ENCODE results near the gene ZNF318.
"Not testable (repeated sequence)": the region's sequence is repeated elsewhere in the genome, so short reads cannot be mapped to it uniquely, and the experiment has no call there.

Gene ZNF318

GRCh38 chr6:43369174-43370002 lies at the start of gene ZNF318:
Gene ZNF318 (minus strand): TSS chr6:43369647. CDS start chr6:43369365, 282 bp downstream.
- DNase-seq = peak; percentile 84

GRCh38 chr6:43416935-43417334 lies 47.5 kb upstream of the ZNF318 start:
- no peak for DNase-seq

- DNase-seq = not testable (repeated sequence)
Measured at GRCh38 chr6:43415275-43415674, 45.8 kb upstream of the ZNF318 start.

DNA sequence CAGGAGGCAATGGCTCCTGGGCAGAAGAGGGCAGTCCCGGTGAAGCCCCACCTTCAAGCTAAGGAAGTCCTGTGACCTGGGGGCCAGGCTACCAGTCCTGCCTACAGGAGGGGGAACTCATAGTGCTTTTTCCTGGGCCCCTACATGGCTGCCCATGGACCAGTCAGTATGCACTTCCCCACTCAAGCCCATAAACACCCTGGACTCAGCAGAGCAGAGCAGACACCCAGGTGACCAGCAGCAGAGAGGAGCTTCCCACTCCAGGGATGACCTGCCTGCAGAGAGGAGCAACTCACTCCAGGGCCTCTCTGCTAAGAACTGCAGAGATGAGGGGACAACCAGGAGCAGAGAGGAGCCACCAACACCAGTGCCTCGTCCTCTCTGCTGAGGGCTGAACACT lies 43.6 kb upstream of the ZNF318 start:
- DNase-seq = no peak

GRCh38 chr6:43412541-43412940 lies 43.1 kb upstream of the ZNF318 start:
- no peak for DNase-seq

DNA sequence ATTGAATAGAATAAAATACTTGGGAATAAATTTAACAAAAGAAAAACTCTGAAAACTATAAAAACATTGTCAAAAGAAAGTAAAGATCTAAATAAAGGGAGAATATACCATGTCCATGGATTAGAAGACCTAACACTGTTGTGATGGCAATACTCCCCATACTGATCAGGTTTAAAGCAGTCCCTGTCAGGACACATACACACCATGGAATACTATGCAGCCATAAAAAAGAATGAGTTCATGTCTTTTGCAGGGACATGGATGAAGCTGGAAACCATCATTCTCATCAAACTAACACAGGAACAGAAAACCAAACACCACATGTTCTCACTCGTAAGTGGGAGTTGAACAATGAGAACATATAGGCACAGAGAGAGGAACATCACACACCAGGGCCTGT lies 41.3 kb upstream of the ZNF318 start:
- not testable (repeated sequence) for DNase-seq

DNA sequence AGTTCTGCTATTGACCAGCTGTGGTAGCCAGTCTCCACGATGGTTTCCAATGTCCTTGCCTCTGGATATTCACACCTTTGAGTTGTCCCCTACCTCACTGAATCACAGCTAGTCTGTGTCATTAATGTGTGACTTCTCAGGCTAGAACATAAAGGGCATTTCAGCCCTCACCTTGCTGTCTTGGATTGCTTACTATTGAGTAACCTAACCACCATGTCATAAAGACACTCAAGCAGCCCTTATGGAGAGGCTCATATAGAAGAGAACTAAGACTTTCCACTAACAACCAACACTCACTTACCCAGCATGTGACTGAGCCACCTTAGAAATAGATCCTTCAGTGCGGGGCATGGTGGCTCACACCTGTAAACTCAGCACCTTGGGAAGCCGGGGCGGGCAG lies 38.8 kb upstream of the ZNF318 start:
- no peak for DNase-seq

DNA sequence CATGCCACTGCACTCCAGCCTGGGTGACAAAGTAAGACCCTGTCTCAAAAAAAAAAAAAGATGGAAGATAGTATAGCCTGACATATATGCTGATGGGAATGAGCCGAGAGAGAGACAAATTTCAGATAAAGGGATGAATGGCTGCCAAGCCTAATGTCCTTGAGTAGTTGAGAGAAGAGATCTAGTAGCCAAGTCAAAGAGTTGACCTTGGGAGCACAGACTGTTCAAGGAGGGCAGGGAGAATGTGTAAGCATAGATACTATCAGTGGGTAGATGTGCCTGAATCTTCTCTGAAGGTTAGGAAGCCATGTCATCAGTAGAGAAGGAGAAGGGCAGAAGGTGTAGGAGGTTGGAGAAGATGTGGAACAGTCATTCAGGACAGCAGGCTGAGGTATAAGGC lies 37.8 kb upstream of the ZNF318 start:
- no peak for DNase-seq

- no peak for DNase-seq
Measured at GRCh38 chr6:43405354-43405753, 35.9 kb upstream of the ZNF318 start.

DNA sequence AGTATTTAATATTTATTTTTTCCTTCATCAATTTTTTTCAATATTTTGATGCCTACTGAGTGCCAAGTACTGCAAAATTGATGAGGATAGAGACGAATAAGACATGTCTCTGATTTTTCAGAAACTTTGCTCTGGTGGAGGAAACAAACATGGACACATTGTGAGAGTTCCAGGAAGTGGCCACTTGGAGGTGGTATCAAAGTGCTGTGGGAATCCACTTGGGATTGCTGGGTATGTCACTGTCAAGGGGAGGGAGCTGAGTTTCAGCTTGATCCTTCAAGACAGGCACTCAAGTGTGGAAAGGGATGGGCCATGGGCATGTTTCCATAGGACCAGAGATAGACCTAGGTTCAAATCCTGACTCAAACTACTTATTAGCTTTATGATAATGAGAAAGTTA lies 33.4 kb upstream of the ZNF318 start:
- DNase-seq = no peak

- no peak for DNase-seq
Measured at GRCh38 chr6:43401730-43402129, 32.3 kb upstream of the ZNF318 start.

- no peak for DNase-seq
Measured at GRCh38 chr6:43399932-43400487, 30.6 kb upstream of the ZNF318 start.

- DNase-seq = no peak
Measured at GRCh38 chr6:43396408-43397149, 27.1 kb upstream of the ZNF318 start.

- DNase-seq = no peak
Measured at GRCh38 chr6:43395776-43396175, 26.3 kb upstream of the ZNF318 start.

GRCh38 chr6:43394982-43395381 lies 25.5 kb upstream of the ZNF318 start:
- no peak for DNase-seq

DNA sequence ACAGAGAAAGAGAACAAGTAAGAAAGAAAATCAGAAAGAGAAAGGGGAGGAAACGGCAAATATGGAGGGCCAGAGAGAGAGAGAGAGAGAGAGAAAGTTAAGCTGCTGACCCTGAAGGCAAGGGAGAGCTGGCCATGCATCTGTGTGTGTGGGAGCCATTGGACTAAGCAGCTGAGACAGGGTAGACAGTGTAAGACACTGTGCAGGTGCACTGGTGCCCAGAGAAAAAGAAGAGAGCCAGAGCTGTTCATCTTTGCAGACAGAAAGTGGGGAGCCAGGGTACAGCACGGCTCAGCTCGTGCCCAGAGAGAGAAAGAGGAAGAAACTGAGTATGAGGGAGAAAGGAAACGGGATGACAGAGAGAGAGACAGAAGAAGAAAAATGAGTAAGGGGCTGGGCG lies 24.2 kb upstream of the ZNF318 start:
- DNase-seq = no peak

GRCh38 chr6:43393133-43393532 lies 23.7 kb upstream of the ZNF318 start:
- DNase-seq = not testable (repeated sequence)

- no peak for DNase-seq
Measured at GRCh38 chr6:43391440-43392031, 22.1 kb upstream of the ZNF318 start.

- DNase-seq = not testable (repeated sequence)
Measured at GRCh38 chr6:43390753-43391439, 21.4 kb upstream of the ZNF318 start.

GRCh38 chr6:43389730-43390295 lies 20.4 kb upstream of the ZNF318 start:
- no peak for DNase-seq

GRCh38 chr6:43386492-43386891 lies 17.0 kb upstream of the ZNF318 start:
- DNase-seq = no peak

GRCh38 chr6:43383021-43383667 lies 13.7 kb upstream of the ZNF318 start:
- no peak for DNase-seq
